K562 (cell line): ENCODE results near the gene OVCA2. TPM values are rescaled to one million over a fixed set of nuclear protein-coding genes. Genes with fewer than 3 reads are reported as not detected.

Experiments
- ILF3 ChIP-seq: fragments of 450-650 bp; IDR thresholded peaks from 2 replicates; pipeline ENCODE4 v1.6.1; 2018; ENCODE audit warnings: antibody characterized with exemption, mild to moderate bottlenecking, moderate library complexity, borderline replicate concordance
- polyA plus RNA-seq, 8 experiments: library from polyadenylated mRNA; depleted of rRNA in 4 of 8; stranded (reverse) in 5 of 8; unstranded in 3 of 8; fragments of >200 nt; fragmentation: Nextera tagmentation in 2 of 8; fragmentation: Illumina TruSeq in 1 of 8; extraction: Ambion mirVana in 2 of 8; extraction: Trizol in 1 of 8; gene quantifications; 2 replicates each; pipeline versions ENCODE4 v1.2.1 to v1.2.3, GENCODE V29; 2011 to 2014; ENCODE audit warnings: inconsistent platforms in 1 of 8, missing spikeins in 1 of 8
- total RNA-seq, 7 experiments: library from RNA; depleted of rRNA in 6 of 7; stranded (reverse); fragments of >200 nt in 6 of 7; fragmentation: Illumina TruSeq in 2 of 7; extraction: Trizol in 2 of 7; gene quantifications; 2 replicates each; pipeline versions ENCODE4 v1.2.1 to v1.2.3, GENCODE V29; 2011 to 2021; ENCODE audit warnings: low replicate concordance in 1 of 7
- TF ChIP-seq, protein P1 (sequence below): fragments of 450-650 bp; IDR thresholded peaks from 2 replicates; pipeline ENCODE4 v1.6.1; 2016; ENCODE audit warnings: mild to moderate bottlenecking, moderate library complexity

OVCA2 gene
- total and polyA plus RNA-seq, 9 of the 15 experiments (the other 6 are each of a cell fraction or from before 2014, with no cell fraction given), result 3.0 to 23.7 (median 14.1) TPM

- TF ChIP-seq, protein P1, sequence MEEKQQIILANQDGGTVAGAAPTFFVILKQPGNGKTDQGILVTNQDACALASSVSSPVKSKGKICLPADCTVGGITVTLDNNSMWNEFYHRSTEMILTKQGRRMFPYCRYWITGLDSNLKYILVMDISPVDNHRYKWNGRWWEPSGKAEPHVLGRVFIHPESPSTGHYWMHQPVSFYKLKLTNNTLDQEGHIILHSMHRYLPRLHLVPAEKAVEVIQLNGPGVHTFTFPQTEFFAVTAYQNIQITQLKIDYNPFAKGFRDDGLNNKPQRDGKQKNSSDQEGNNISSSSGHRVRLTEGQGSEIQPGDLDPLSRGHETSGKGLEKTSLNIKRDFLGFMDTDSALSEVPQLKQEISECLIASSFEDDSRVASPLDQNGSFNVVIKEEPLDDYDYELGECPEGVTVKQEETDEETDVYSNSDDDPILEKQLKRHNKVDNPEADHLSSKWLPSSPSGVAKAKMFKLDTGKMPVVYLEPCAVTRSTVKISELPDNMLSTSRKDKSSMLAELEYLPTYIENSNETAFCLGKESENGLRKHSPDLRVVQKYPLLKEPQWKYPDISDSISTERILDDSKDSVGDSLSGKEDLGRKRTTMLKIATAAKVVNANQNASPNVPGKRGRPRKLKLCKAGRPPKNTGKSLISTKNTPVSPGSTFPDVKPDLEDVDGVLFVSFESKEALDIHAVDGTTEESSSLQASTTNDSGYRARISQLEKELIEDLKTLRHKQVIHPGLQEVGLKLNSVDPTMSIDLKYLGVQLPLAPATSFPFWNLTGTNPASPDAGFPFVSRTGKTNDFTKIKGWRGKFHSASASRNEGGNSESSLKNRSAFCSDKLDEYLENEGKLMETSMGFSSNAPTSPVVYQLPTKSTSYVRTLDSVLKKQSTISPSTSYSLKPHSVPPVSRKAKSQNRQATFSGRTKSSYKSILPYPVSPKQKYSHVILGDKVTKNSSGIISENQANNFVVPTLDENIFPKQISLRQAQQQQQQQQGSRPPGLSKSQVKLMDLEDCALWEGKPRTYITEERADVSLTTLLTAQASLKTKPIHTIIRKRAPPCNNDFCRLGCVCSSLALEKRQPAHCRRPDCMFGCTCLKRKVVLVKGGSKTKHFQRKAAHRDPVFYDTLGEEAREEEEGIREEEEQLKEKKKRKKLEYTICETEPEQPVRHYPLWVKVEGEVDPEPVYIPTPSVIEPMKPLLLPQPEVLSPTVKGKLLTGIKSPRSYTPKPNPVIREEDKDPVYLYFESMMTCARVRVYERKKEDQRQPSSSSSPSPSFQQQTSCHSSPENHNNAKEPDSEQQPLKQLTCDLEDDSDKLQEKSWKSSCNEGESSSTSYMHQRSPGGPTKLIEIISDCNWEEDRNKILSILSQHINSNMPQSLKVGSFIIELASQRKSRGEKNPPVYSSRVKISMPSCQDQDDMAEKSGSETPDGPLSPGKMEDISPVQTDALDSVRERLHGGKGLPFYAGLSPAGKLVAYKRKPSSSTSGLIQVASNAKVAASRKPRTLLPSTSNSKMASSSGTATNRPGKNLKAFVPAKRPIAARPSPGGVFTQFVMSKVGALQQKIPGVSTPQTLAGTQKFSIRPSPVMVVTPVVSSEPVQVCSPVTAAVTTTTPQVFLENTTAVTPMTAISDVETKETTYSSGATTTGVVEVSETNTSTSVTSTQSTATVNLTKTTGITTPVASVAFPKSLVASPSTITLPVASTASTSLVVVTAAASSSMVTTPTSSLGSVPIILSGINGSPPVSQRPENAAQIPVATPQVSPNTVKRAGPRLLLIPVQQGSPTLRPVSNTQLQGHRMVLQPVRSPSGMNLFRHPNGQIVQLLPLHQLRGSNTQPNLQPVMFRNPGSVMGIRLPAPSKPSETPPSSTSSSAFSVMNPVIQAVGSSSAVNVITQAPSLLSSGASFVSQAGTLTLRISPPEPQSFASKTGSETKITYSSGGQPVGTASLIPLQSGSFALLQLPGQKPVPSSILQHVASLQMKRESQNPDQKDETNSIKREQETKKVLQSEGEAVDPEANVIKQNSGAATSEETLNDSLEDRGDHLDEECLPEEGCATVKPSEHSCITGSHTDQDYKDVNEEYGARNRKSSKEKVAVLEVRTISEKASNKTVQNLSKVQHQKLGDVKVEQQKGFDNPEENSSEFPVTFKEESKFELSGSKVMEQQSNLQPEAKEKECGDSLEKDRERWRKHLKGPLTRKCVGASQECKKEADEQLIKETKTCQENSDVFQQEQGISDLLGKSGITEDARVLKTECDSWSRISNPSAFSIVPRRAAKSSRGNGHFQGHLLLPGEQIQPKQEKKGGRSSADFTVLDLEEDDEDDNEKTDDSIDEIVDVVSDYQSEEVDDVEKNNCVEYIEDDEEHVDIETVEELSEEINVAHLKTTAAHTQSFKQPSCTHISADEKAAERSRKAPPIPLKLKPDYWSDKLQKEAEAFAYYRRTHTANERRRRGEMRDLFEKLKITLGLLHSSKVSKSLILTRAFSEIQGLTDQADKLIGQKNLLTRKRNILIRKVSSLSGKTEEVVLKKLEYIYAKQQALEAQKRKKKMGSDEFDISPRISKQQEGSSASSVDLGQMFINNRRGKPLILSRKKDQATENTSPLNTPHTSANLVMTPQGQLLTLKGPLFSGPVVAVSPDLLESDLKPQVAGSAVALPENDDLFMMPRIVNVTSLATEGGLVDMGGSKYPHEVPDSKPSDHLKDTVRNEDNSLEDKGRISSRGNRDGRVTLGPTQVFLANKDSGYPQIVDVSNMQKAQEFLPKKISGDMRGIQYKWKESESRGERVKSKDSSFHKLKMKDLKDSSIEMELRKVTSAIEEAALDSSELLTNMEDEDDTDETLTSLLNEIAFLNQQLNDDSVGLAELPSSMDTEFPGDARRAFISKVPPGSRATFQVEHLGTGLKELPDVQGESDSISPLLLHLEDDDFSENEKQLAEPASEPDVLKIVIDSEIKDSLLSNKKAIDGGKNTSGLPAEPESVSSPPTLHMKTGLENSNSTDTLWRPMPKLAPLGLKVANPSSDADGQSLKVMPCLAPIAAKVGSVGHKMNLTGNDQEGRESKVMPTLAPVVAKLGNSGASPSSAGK, result no peak
- TF ChIP-seq ILF3, result no peak
Measured at GRCh38 chr17:2051933-2052559, 10.2 kb downstream of the OVCA2 start (continued).
